Stomach (tissue), 4 donors: ENCODE measurements around the gene ITIH1.

Source experiments
- POLR2AphosphoS5 ChIP-seq, 3 donors: sonication (generic); formaldehyde crosslinking; IDR thresholded peaks; one replicate each; pipeline ENCODE4 v1.6.1; 2016; ENCODE audit warnings: antibody characterized with exemption in 3 of 3
- TF ChIP-seq, protein P1 (sequence below), 7 experiments: fragments of 450-650 bp in 4 of 7; fragments of 200-600 bp in 3 of 7; sonication (generic) in 3 of 7; IDR thresholded peaks; one replicate each; pipeline ENCODE4 v1.5.1; 2016 to 2019; ENCODE audit warnings: antibody characterized with exemption in 7 of 7, control low read depth in 2 of 7, mild to moderate bottlenecking in 1 of 7

DNA sequence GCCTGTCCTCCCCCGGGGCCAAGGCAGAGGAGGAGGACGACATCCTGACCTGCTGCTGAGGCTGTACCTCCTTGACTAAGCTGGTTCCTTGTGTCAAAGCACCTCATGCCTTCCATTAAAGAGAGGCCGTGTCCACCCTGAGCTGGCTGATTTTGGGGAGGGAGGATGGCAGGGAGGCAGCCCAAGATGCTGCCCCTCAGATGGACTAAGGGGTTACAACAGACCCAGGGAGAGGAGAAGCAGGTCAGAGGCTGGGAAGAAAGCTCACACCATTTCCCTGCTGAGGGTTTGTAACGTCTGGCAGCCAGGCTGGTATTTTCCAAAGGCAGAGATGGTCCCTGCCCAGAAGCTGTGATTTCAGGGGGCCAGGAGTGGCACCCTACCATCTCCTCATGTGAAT lies 14.5 kb downstream of the ITIH1 start:
- TF ChIP-seq, protein P1, sequence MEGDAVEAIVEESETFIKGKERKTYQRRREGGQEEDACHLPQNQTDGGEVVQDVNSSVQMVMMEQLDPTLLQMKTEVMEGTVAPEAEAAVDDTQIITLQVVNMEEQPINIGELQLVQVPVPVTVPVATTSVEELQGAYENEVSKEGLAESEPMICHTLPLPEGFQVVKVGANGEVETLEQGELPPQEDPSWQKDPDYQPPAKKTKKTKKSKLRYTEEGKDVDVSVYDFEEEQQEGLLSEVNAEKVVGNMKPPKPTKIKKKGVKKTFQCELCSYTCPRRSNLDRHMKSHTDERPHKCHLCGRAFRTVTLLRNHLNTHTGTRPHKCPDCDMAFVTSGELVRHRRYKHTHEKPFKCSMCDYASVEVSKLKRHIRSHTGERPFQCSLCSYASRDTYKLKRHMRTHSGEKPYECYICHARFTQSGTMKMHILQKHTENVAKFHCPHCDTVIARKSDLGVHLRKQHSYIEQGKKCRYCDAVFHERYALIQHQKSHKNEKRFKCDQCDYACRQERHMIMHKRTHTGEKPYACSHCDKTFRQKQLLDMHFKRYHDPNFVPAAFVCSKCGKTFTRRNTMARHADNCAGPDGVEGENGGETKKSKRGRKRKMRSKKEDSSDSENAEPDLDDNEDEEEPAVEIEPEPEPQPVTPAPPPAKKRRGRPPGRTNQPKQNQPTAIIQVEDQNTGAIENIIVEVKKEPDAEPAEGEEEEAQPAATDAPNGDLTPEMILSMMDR (IDR thresholded peaks at IDR 0.05): no peak
- TF ChIP-seq POLR2AphosphoS5 (IDR thresholded peaks at IDR 0.05): no peak
